Measurements from ENCODE around the gene ADGB.
"Not testable (repeated sequence)": the region's sequence is repeated elsewhere in the genome, so short reads cannot be mapped to it uniquely, and the experiment has no call there.

Gene ADGB

DNA sequence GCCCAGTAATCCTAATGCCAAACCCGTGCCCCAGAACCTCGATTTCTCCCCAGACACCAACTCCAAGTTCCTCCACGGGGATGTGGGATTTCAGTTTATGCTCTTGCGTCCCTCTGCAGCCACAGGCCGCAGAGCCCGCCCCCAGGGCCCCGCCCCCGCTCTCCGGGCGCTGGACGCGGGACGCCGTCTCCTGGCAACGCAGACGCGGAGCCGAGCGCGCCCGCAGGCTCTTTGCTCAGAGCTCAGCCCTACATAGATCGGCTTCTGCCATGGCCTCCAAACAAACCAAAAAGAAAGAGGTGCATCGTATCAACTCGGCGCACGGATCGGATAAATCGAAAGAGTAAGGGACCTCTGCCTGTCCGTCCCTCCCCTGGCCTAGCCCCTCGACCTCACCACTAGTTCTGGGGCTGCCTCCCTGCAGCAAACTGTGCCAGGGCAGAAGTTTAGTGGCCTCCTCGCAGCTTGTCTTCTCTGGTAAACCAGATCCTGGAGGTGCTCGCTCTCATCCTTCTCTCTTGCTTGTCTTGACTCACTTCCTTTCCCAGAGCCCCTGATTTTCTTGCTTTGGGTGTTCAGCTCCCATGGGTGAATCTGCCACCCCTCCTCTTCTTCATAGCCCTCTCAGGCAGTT is at the start of gene ADGB:
ADGB (plus strand) TSS at position 201 of the 634 bp plus-strand sequence; CDS start at position 270, 69 bp downstream.
- no peak for DNase-seq

DNA sequence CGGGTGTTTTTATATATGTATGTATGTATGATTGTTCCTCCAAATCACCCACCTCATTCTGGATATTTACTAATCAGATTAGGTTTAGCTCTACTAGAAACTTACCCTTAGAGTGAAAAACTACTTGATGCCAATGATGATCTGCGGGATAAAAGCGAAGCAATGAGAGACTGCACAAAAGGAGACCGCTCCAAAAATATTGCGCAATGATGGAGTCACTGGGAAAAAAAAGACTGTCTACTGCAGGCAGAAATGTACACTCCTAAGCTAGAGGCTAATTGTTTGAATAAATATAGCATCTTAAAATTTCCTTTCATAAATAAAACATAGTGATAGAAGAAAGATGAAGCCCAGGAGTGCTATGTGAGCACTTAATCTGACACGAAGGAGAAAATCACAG is 47.9 kb upstream of the ADGB start:
- DNase-seq, result no peak

DNA sequence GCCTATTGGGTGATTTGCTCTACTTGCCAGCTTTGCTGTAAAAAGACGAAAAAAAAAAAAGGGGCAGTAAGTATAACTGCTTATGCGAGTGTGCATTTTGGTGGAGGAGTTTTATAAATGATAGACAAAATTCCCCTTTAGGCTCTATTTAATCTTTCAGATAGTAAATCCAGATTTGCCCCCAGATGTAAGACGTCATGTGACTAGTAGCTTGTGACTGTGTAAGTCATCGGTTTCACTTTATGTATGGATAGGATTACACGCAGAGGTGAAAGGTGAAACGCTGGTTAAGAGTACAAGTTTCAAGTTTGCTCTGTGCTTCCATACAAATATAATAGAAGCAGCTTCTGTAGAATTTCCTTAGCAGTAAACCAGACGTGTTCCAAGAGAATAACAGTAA is 47.2 kb upstream of the ADGB start:
- no peak for DNase-seq

DNA sequence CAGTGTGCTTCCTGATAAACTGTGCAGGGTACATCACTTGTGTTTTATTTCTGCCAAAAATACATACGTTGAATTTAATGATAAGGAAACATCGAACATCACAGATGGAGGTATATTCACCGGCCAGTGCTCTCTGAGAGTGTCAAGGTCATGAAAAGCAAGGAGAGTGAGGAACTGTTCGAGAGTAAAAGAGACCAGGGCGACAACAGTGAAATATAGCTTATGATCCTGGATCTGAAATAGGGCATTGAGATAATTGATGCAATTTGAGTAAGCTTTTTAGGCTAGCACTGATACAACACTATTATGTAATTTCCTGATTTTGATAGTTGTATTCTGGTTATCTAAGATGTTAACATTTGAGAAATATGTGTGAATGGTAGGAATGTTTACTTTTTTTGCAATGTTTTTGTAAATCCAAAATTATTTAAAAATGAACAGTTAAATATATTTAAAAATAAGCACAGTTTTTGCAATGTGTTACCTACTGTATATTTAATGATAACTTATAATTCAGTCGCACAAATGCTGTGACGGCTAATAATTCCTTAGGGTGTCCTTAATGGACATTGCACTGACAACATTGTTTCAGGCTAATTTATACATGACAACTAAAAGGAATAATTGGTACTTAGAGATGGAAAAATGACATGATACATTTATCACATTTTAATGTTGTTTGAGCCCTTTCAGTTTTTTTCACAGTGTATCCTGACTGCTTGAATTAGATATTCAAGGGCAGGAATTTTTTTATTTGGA is 45.2 kb upstream of the ADGB start:
- no peak for DNase-seq

DNA sequence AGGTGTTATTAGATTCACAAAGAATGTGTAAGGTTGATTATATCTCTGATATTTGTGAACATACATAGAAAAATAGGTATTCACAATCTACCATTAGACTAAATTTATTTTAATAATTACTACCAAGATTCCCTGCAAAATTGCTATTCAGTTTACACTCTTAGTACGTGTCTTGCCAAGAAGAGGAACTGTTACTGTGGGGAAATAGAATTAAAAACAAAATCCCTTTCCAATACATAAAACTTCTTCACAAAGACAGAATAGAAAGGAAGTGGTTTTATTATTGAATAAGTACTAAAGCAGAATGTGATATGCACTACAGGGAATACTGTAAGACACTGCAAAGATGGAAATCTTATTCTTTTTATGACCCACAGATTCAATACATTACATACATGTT is 38.2 kb upstream of the ADGB start:
- DNase-seq, result no peak

DNA sequence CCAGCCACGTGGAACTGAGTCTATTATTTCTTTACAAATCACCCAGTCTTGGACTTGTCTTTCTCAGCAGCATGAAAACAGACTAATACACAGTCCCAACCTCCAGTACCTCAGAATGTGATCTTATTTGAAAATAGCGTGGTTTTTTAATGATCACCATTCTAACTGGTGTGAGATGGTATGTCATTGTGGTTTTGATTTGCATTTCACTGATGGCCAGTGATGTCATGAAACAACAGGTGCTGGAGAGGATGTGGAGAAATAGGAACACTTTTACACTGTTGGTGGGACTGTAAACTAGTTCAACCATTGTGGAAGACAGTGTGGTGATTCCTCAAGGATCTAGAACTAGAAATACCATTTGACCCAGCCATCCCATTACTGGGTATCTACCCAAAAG is 32.1 kb upstream of the ADGB start:
- not testable (repeated sequence) for DNase-seq

DNA sequence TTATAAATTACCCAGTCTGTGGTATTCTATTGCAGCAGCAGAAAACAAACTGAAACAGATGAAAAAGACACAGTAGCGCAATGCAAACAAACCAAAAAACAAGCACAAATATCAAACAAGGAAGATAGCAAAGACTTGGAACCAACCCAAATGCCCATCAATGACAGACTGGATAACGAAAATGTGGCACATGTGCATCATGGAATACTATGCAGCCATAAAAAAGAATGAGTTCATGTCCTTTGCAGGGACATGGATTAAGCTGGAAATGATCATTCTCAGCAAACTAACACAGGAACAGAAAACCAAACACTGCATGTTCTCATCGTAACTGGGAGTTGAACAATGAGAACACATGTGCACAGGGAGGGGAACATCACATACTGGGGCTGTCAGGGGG is 30.2 kb upstream of the ADGB start:
- not testable (repeated sequence) for DNase-seq

DNA sequence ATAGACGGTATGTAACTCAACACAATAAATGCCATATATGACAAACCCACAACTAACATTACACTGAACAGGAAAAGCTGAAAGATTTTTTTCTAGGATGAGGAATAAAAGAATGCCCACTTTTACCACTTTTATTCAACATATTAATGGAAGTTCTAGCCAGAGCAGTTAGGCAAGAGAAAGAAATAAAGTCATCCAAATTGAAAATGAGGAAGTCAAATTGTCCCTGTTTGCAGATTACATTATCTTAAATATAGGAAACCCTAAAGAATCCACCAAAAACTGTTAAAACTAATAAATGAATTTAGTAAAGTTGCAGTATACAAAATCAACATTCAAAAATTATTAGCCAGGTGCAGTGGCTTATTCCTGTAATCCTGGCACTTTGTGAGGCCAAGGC is 24.6 kb upstream of the ADGB start:
- DNase-seq, result no peak

DNA sequence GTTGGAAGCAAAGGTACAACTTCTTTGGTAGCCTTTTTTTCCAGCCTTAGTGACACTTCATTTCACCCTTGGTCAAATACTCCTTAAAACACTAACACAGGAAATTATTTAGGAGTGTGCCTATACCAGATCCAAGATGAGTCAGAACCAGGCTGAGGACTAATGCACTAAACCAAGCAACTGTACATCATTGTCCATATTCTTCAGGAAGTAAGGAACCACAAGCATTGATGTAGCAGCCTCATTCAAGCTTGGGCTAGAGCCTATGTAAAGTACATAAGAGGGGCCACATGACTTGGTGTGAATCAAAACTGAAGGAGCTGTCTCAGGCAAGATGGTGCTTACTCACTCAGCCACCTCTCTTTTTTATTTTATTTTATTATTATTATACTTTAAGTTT is 20.7 kb upstream of the ADGB start:
- DNase-seq, result no peak

DNA sequence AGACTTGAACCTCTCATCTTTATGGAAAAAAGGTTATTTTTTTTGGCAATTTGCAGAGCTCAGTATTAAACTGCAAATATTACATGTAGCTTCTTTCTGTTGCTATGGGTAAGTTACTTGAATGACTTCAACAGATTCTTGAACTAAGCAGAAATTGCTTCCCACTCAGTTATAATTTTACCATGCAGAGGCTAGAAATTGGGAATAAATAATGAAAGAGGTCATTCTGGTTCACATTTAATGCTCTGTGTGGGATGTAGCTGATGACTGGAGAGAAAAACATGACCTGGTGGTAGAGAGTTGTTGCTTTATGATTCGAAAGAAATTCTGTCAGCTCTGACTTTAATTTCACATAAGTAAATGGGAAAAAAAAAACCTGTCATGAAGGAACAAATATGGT is 16.8 kb upstream of the ADGB start:
- DNase-seq, result no peak

DNA sequence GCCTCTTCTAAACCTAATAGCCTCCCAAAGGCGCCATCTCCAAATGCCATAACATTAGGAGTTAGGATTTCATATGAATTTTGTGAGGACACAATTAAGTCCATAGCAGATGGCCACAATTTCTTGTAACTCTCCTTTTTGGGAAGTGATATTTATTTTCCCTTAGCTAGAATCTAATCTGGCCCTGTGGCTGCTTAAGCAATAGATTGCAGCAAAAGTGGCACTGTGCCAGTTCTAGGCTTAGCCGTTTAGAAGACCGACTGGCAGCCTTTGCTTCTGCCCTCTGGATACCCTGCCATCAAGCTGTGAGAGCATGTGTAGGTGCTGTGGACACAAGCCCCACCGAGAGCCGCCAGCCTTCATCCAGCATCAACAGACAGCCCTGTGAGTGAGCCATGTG is 15.9 kb upstream of the ADGB start:
- no peak for DNase-seq

DNA sequence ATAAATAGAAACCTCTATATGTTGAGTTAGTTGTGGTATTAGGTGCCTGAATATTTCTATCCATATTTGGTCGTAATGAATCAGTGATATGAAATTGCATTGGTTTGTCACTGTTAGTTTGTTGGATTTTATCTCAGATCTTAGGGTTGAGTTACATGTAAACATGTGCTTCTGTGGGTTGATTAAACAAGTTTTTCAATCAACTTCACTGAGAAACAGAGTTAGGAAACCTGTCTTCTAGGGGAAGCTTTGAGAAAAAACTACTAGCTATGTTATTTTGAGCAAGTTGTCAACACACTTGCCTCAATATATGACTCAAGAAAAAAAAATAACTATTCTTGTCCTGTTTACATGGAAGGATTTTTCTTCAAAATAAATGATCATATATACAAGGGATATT is 14.8 kb upstream of the ADGB start:
- DNase-seq, result no peak

DNA sequence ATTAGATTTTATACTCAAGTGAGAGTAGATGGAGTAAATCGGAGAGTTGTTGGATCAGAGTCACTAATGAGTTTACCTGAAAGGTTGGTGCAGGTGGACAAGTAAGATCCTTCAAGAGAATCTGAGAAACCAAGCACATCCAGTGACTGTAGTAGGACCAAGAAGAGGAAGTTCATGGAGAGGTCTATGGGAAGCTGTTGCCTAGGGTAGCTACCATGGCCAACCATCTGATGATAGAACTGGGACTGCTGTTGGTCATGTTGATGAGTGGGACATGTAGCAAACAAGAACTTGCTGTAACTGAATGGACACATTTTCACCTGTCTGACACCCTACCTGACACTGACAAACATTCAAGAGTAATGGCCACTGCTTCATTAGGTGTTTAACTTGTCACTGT is 11.3 kb upstream of the ADGB start:
- no peak for DNase-seq

DNA sequence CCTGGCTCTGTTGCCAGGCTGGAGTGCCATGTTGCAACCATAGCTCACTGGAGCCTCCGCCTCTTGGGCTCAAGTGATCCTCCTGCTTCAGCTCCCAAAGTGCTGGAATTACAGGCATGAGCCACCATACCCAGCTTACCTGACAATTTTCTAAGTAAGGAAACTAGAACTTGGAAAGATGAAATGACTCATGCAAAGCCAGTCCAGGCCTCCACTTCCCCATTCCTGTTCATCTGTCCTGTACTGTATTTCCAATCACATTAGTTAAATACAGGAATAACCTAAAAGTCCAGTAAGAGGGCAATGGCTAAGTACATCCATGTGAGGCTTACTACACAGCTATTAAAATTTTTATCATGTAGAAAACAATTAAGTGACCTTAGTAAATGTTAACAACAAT is 8.3 kb upstream of the ADGB start:
- no peak for DNase-seq

DNA sequence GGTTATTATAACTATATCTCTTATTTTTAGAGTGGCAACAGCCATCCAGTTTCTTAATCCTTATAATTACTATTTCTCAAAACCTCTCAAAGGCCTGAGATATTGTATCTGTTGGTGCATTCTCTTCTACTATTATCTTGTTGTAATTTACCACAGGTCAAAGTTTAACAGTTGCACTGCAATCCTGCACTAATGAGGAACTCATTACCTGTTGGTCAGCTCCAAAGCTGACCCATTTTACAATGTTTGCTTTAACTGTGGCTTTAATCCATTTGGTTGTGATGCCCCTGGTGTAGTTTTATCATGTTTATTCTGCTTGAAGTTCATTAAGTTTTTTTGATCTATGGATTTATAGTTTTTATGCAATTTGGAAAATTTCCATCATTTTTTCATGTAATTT is 6.3 kb upstream of the ADGB start:
- no peak for DNase-seq

DNA sequence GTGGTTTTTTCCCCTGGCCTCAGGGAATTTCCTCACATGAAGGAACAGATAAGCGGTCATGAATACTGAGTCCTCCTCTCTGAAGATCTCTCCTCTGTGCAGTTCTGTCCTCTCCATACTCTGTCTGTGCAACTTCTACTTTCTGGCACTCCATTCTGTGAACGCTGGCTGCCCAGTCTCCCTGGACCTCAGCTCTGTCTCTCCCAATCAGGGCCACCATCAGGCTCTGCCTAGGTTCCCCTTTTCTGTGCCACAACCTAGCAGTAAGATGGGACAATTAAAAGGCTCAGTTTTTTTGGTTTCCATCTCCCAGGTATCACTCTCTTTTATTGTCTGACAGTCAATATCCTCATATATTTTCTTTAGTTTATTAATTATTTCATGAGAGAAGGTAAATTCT is 4.8 kb upstream of the ADGB start:
- DNase-seq, result no peak

DNA sequence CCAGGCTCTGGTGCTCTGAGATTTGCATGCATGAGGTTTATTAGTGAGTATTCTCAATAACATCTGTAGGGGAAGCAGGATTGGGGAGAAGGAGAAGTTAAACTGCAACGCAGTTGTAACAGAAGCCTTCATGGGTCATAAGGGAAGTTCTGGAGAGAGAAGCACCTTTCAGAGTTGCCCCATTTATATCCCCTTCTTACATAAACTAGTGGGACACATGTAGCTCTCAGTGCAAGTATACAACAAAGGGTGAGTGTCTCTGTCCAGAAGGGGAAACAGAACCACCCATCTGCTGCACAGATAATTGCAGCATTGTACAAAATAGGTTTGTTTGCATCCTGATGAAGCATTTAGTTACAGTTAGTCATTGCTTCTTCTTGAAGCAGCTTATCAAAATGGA is 4.3 kb upstream of the ADGB start:
- DNase-seq, result no peak

DNA sequence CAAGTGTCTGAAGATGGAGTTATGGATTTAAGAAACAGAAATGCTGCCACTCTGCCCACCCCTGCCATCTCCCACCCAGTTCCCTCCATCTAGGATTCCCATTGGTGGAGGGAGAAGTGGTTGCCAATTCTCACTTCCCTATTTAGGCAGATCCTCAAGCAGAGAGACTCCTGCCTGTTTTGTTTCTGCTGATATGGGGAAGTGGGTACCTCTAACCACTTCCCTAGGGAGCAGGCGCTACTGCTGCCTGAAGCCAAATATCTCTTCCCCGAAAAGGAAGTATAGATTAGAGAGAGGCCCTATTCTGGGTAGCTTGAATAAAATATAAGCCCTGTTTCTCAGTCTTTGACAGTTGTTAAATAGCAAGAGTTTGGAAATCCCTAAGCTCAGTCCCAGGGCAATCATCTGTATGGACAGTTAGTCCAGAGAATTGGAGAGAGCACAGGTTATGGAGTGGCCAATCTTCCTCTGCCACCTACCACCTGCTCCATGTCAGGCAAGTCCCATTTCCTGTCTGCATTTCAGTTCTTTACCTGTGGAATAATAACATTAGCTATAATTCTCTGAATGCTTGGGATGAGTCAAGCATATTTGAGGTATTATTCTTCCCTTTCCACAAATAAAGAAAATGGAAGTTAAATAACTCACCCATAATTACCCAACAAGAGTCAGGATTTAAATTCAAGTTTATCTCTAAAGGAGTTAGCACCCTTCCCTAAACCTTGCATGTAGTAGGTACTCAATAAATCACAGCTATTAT is 2.6 kb upstream of the ADGB start:
- no peak for DNase-seq

DNA sequence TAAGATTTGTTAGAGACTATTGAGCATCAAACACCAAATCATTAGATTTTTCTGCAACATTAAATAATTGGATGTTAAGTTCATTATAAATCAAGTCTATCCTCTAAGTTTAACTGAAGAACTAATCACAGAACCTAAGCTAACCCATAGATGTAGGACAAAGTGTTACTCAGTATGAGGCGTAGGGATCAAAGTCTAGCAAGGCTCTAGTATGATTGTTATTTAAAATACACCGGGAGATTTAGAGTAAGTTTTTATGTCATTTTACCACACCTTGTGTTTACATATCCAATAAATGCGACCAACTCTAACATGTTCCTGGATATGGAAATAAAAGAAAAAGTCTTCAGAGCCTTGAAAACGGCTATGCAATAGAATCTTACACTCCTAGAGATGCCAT is 2.6 kb downstream of the ADGB start:
- DNase-seq, result no peak

DNA sequence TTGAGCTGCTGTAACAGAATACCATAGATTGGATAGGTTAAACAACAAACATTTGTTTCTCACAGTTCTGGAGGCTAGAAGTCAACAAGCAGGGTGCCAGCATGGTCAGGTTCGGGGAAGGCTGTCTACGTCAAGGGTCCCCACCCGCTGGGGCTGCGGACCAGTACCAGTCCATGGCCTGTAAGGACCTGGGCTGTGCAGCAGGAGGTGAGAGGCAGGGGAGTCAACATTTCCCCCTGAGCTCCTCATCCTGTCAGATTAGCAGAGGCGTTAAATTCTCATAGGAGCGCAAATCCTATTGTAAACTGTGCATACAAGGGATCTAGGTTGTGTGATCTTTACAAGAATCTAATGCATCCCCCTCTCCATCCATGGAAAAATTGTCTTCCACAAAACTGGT is 3.8 kb downstream of the ADGB start:
- no peak for DNase-seq

DNA sequence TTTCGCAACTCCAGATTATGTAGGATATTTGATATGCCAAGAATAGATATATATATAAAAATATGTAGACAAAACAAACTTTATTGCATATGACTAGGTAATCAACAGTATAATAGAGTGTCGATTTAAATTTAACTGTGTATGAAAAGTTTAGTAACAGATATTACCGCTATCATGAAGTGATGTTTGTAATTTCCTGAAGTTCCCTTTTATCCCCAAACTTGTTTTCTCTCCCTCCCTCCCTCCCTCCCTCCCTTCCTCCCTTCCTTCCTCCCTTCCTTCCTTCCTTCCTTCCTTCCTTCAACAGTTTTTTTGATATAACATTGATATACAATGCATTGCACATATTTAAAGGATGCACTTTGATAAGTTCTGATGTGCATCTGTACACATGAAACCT is 15.2 kb downstream of the ADGB start:
- DNase-seq, result no peak

DNA sequence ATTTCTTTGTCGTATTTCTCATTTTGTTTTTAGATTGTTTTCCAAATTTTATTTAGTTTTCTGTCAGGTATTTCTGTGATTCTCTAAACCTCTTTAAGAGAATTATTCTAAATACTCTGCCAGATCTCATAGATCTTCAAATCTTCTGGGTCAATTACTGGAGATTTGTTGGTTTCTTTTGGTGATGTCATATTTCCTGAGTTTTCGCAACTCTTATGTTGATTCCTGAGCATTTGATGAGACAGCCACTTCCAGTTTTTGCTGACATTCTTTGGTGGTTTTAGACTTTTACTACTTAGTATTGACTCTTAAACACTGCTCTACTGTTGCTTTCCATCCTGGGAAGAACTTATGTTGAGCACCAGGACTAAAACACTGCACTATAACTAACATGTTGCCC is 21.9 kb downstream of the ADGB start:
- DNase-seq, result no peak

DNA sequence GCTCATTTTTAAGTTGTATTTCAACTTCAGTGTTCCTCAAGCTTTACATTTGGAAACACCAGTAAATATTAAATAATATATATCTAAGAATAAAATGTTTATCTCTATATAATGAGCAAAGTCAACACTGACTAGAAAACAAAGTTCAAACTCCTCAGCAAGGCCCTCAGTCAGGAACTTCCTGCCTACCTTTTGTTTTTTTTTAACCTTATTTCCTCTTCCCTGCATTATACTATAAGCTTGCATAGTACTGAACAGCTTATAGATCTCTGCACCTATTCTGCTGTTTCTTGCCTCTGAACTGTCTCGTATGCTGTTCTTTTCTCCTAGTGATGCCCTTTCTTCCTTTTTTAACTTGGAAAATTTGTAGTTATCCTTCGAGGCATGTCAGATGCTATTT is 29.6 kb downstream of the ADGB start:
- no peak for DNase-seq

DNA sequence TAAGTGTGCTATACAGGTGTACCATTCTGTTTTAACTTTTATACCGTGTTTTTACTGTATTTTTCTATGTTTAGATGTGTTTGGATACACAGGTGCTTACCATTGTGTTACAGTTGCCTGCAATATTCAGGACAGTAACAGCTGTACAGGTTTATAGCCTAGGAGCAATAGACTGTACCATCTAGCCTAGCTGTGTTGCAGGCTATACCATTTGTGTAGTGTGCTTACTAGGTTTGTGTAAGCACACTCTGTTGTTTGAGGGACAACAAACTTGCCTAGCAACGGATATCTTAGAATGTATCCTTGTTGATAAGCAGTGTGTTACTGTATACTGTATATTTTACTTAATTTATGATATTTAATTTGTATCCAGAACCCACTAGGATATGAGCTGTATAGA is 35.2 kb downstream of the ADGB start:
- DNase-seq, result no peak

Measured in DMS153 (cell line).